GM23248 (cell line): ENCODE measurements around the gene CGN. TPM values are rescaled to one million over a fixed set of nuclear protein-coding genes. Genes with fewer than 3 reads are reported as not detected.

ENCODE experiments used
- DNase-seq: peaks from one replicate; pipeline ENCODE4 v3.0.0-alpha.2; 2015
- H2AFZ ChIP-seq: fragments of 200-600 bp; sonication (generic); 2 replicates; pipeline ENCODE4 v1.6.1; 2016; ENCODE audit warnings: antibody characterized with exemption
- H3F3A ChIP-seq: fragments of 200-600 bp; sonication (generic); 2 replicates; pipeline ENCODE4 v1.6.1; 2016; ENCODE audit warnings: mild to moderate bottlenecking, antibody characterized with exemption, mixed run types; ENCODE audit not compliant: insufficient read depth
- H3K27ac ChIP-seq: fragments of 200-600 bp; sonication (generic); 2 replicates; pipeline ENCODE4 v1.5.1; 2016; ENCODE audit warnings: mild to moderate bottlenecking
- H3K27me3 ChIP-seq: fragments of 200-600 bp; sonication (generic); replicated peaks from 2 replicates; pipeline ENCODE4 v1.6.1; 2016; ENCODE audit warnings: mild to moderate bottlenecking; ENCODE audit not compliant: insufficient read depth
- H3K36me3 ChIP-seq: fragments of 200-600 bp; sonication (generic); 2 replicates; pipeline ENCODE4 v1.6.1; 2016; ENCODE audit warnings: low read depth, mild to moderate bottlenecking
- H3K4me1 ChIP-seq: fragments of 200-600 bp; sonication (generic); 2 replicates; pipeline ENCODE4 v1.6.1; 2016; ENCODE audit warnings: mild to moderate bottlenecking; ENCODE audit not compliant: insufficient read depth
- H3K4me2 ChIP-seq: fragments of 200-600 bp; sonication (generic); one replicate; pipeline ENCODE4 v1.6.1; 2016; ENCODE audit warnings: mild to moderate bottlenecking; ENCODE audit not compliant: unreplicated experiment
- H3K4me3 ChIP-seq: fragments of 200-600 bp; sonication (generic); 2 replicates; pipeline ENCODE4 v1.5.1; 2016; ENCODE audit warnings: mild to moderate bottlenecking
- H3K79me2 ChIP-seq: fragments of 200-600 bp; sonication (generic); 2 replicates; pipeline ENCODE4 v1.6.1; 2016; ENCODE audit warnings: mild to moderate bottlenecking; ENCODE audit not compliant: insufficient read depth
- H3K9ac ChIP-seq: fragments of 200-600 bp; sonication (generic); 2 replicates; pipeline ENCODE4 v1.6.1; 2016; ENCODE audit warnings: mild to moderate bottlenecking
- H3K9me2 ChIP-seq: fragments of 200-600 bp; sonication (generic); 2 replicates; pipeline ENCODE4 v1.6.1; 2016; ENCODE audit warnings: mixed run types, mild to moderate bottlenecking, moderate library complexity; ENCODE audit not compliant: insufficient read depth
- H3K9me3 ChIP-seq: fragments of 200-600 bp; sonication (generic); one replicate; pipeline ENCODE4 v1.6.1; 2017; ENCODE audit warnings: low read depth
- H4K20me1 ChIP-seq: fragments of 200-600 bp; sonication (generic); 2 replicates; pipeline ENCODE4 v1.6.0; 2016; ENCODE audit not compliant: insufficient read depth
- EZH2 ChIP-seq: fragments of 200-600 bp; sonication (generic); IDR thresholded peaks from 2 replicates; pipeline ENCODE4 v1.6.1; 2018; ENCODE audit warnings: antibody characterized with exemption, mild to moderate bottlenecking; ENCODE audit not compliant: insufficient read depth, poor library complexity, severe bottlenecking
- EZH2phosphoT487 ChIP-seq: fragments of 200-600 bp; sonication (generic); IDR thresholded peaks from 2 replicates; pipeline ENCODE4 v1.6.1; 2018; ENCODE audit warnings: antibody characterized with exemption, moderate library complexity, mild to moderate bottlenecking, low read depth; ENCODE audit not compliant: insufficient read depth
- WGBS, 2 experiments: methylation state at CpG; one replicate each; pipeline ENCODE4 v1.1.6; 2015 to 2017; ENCODE audit warnings: low lambda C conversion rate in 2 of 2, low coverage in 1 of 2; ENCODE audit errors: missing lambda C conversion rate in 2 of 2; 5-methylcytosine and 5-hydroxymethylcytosine counted together
- in situ Hi-C: fragments of 300-500 bp; cut with MboI; formaldehyde crosslinking; loops from 2 replicates; pipeline ENCODE4 v1.15.0; 2020
- polyA plus RNA-seq: library from polyadenylated mRNA; unstranded; fragments of >200 nt; fragmentation: Nextera tagmentation; extraction: Ambion mirVana; gene quantifications from 2 replicates; pipeline ENCODE4 v1.2.1, GENCODE V29; 2016
- total RNA-seq: library from RNA; depleted of rRNA; stranded (reverse); fragments of >200 nt; shearing (Covaris generic); gene quantifications from 2 replicates; pipeline ENCODE4 v1.2.3, GENCODE V29; 2014

Gene CGN
- total and polyA plus RNA-seq, 2 experiments from 2014 or later, result not detected

DNA sequence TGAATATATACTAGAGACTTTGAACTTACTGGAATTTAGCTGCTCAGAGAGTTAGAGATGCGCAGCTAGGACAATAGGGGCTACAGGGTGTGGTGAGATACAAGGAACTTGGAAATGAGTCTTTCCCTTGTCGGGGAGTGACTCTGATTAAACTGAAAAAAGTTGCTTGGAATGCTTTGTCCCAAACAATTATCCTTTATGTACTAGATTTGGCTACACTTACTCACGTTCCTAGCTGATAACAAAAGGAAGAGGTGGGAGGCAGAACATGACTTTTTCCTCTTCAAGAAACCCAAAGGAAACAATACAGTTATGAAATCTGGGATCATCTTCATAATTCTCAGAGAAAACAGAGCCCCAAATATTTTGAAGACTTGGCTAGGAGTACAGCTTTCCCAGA lies 6.9 kb upstream of the CGN start:
- Histone ChIP-seq H3K4me3 (no peak overlapping the region), H4K20me1 (no peaks in the 10 kb centered on the region), H3K4me1 (no peaks in the 10 kb centered on the region), H3K4me2 (no peak overlapping the region), H3K9ac (no peak overlapping the region), H3K9me3 (no peaks in the 10 kb centered on the region), H2AFZ (no peak overlapping the region), H3K27me3 (peaks cover 72% of the 10 kb centered on the region), H3F3A (no peaks in the 10 kb centered on the region), H3K9me2 (no peaks in the 10 kb centered on the region), H3K36me3 (no peaks in the 10 kb centered on the region), H3K27ac (no peak overlapping the region), H3K79me2 (no peaks in the 10 kb centered on the region)
- no peak for DNase-seq
- 39 to 41% methylated on average over 3 of the region's 3 CpGs for WGBS, 2 experiments
- in situ Hi-C loops, result no loop called here
- TF ChIP-seq EZH2phosphoT487 (no peak), EZH2 (no peak)

- WGBS, 2 experiments, result 60 to 72% methylated on average over 3 to 4 of the region's 4 CpGs
- no peaks in the 10 kb centered on the region for H3K4me1 ChIP-seq
- H3F3A ChIP-seq, result no peaks in the 10 kb centered on the region
- no peaks in the 10 kb centered on the region for H3K9me2 ChIP-seq
- H3K27me3 ChIP-seq, result peaks cover 71% of the 10 kb centered on the region
- H3K4me2 ChIP-seq, result no peak overlapping the region
- no peak for DNase-seq
- no peak overlapping the region for H3K4me3 ChIP-seq
- H3K36me3 ChIP-seq, result no peaks in the 10 kb centered on the region
- no peaks in the 10 kb centered on the region for H3K9me3 ChIP-seq
- no peak overlapping the region for H3K27ac ChIP-seq
- no peaks in the 10 kb centered on the region for H4K20me1 ChIP-seq
- in situ Hi-C loops, result no loop called here
- H2AFZ ChIP-seq, result no peak overlapping the region
- no peaks in the 10 kb centered on the region for H3K79me2 ChIP-seq
- H3K9ac ChIP-seq, result no peak overlapping the region
- TF ChIP-seq EZH2 (no peak), EZH2phosphoT487 (no peak)
Measured at GRCh38 chr1:151504759-151505158, 6.4 kb upstream of the CGN start.

- Histone ChIP-seq H3K27me3 (peaks cover 88% of the 10 kb centered on the region), H3K79me2 (no peaks in the 10 kb centered on the region), H4K20me1 (no peaks in the 10 kb centered on the region), H3K27ac (no peak overlapping the region), H3K9ac (no peak overlapping the region), H3K4me2 (no peak overlapping the region), H3K9me2 (no peaks in the 10 kb centered on the region), H2AFZ (no peak overlapping the region), H3K9me3 (no peaks in the 10 kb centered on the region), H3F3A (no peaks in the 10 kb centered on the region), H3K4me1 (peaks cover 4% of the 10 kb centered on the region), H3K36me3 (no peaks in the 10 kb centered on the region), H3K4me3 (no peak overlapping the region)
- no peak for DNase-seq
- 83 to 90% methylated on average over 6 of the region's 6 CpGs for WGBS, 2 experiments
- in situ Hi-C loops, result no loop called here
- TF ChIP-seq EZH2, result no peak
- TF ChIP-seq EZH2phosphoT487, result no peak
Measured at GRCh38 chr1:151508833-151509232, 2.4 kb upstream of the CGN start.

DNA sequence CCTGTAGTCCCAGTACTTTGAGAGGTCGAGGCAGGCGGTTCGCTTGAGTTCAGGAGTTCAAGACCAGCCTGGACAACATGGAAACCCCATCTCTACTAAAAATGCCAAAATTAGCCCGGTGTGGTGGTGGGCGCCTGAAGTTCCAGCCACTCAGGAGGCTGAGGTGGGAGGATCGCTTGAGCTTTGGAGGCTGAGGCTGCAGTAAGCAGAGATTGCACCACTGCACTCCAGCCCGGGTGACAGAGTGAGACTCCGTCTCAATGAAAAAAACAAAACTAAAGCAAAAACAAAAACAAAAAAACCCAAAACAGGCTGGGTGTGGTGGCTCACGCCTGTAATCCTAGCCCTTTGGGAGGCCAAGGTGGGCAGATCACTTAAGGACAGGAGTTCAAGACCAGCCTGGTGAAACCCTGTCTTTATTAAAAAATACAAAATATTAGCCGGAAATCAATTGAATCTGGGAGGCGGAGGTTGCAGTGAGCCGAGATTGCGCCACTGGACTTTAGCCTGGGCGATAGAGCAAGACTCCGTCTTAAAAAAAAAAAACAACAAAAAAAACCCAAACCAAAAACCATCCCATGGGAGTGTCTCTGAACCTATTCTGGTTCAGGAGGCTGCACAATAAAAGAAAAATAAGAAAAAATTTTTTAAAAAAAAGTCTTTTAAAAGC lies 1.7 kb upstream of the CGN start:
- Histone ChIP-seq H3K4me1 (peaks cover 4% of the 10 kb centered on the region), H3K9me3 (no peaks in the 10 kb centered on the region), H3K36me3 (no peaks in the 10 kb centered on the region), H3F3A (no peaks in the 10 kb centered on the region), H3K9ac (no peak overlapping the region), H3K27me3 (peaks cover 91% of the 10 kb centered on the region), H3K9me2 (no peaks in the 10 kb centered on the region), H2AFZ (no peak overlapping the region), H4K20me1 (no peaks in the 10 kb centered on the region), H3K4me3 (no peak overlapping the region), H3K27ac (no peak overlapping the region), H3K79me2 (no peaks in the 10 kb centered on the region), H3K4me2 (no peak overlapping the region)
- no peak for DNase-seq
- TF ChIP-seq EZH2phosphoT487 (no peak), EZH2 (no peak)
- in situ Hi-C loops, result no loop called here
- WGBS, 2 experiments, result 87 to 88% methylated on average over 15 of the region's 15 CpGs
